HepG2 (cell line): ENCODE results near the gene LYRM2.

Experiments
- ATAD3A ChIP-seq: sonication (generic); formaldehyde crosslinking; IDR thresholded peaks from 2 replicates; pipeline ENCODE4 v1.4.0; 2020; ENCODE audit warnings: missing genetic modification reagents
- CEBPB ChIP-seq: IDR thresholded peaks from 2 replicates; pipeline ENCODE4 v1.6.1; 2011; ENCODE audit warnings: low read depth, low read length, improper control_type of control experiment, borderline replicate concordance
- CTCF ChIP-seq: sonication (generic); formaldehyde crosslinking; IDR thresholded peaks from 2 replicates; pipeline ENCODE4 v1.5.0; 2020; ENCODE audit warnings: mild to moderate bottlenecking, missing genetic modification reagents, moderate library complexity
- FOXA1 ChIP-seq, 2 experiments: fragments of 450-650 bp in 1 of 2; sonication (generic) in 1 of 2; formaldehyde crosslinking in 1 of 2; IDR thresholded peaks; 2 replicates each; pipeline versions ENCODE4 v1.4.0 to v1.6.1; 2016 to 2020; ENCODE audit warnings: missing genetic modification reagents in 1 of 2
- KAT2B ChIP-seq: fragments of 150-350 bp; IDR thresholded peaks from 2 replicates; pipeline ENCODE4 v1.6.1; 2014; ENCODE audit warnings: low read depth, low read length, borderline replicate concordance
- NFYB ChIP-seq: sonication (generic); formaldehyde crosslinking; IDR thresholded peaks from 2 replicates; pipeline ENCODE4 v1.4.0; 2020; ENCODE audit warnings: missing genetic modification reagents
- POLR2A ChIP-seq, 2 experiments: IDR thresholded peaks; 2 replicates each; pipeline ENCODE4 v1.6.1; 2011; ENCODE audit warnings: low read depth in 2 of 2, low read length in 2 of 2, mild to moderate bottlenecking in 1 of 2, moderate library complexity in 1 of 2; ENCODE audit not compliant: insufficient read depth in 1 of 2
- SMAD1 ChIP-seq: sonication (generic); formaldehyde crosslinking; IDR thresholded peaks from 2 replicates; pipeline ENCODE4 v1.4.0; 2020; ENCODE audit warnings: missing genetic modification reagents, low read depth, mild to moderate bottlenecking, borderline replicate concordance
- YY1 ChIP-seq: IDR thresholded peaks from 2 replicates; pipeline ENCODE4 v1.6.1; 2011; ENCODE audit warnings: low read length, low read depth, moderate library complexity, mild to moderate bottlenecking; ENCODE audit not compliant: insufficient read depth, insufficient replicate concordance
- ZKSCAN5 ChIP-seq: sonication (generic); formaldehyde crosslinking; IDR thresholded peaks from 2 replicates; pipeline ENCODE4 v1.5.1; 2020; ENCODE audit warnings: mild to moderate bottlenecking, missing genetic modification reagents
- ZMYM3 ChIP-seq: sonication (generic); formaldehyde crosslinking; IDR thresholded peaks from 2 replicates; pipeline ENCODE4 v1.5.1; 2020; ENCODE audit warnings: mild to moderate bottlenecking, missing genetic modification reagents
- ZNF3 ChIP-seq: IDR thresholded peaks from 2 replicates; pipeline ENCODE4 v1.7.0; 2017; ENCODE audit warnings: inconsistent platforms
- ZNF660 ChIP-seq: sonication (generic); formaldehyde crosslinking; IDR thresholded peaks from 2 replicates; pipeline ENCODE4 v1.5.1; 2020; ENCODE audit warnings: mild to moderate bottlenecking, low read depth, missing genetic modification reagents, borderline replicate concordance
- TF ChIP-seq, protein P1 (sequence below): sonication (generic); formaldehyde crosslinking; IDR thresholded peaks from 2 replicates; pipeline ENCODE4 v1.5.1; 2020; ENCODE audit warnings: missing genetic modification reagents, mild to moderate bottlenecking, borderline replicate concordance

DNA sequence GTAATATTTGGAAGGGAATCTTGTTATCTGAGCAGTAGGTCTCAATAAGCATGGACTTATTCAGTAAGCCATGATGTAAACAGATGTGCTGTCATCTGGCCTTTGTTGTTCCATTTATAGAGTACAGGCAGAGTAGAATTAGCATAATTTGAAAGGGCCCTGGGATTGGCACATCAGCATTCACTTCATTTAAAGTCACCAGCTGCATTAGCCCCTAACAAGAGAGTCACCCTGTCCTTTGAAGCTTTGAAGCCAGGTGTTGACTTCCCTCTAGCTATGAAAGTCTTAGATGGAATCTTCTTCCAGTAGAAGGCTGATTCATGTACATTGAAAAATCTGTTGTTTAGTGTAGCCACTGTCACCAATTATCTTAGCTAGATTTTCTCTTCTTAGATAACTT, 109.7 kb downstream of the LYRM2 start:
- TF ChIP-seq ZNF3 (CRISPR knock-in tag) (no peak), ATAD3A (CRISPR knock-in tag) (no peak), FOXA1 (IDR thresholded peaks at IDR 0.05) (no peak), FOXA1 (CRISPR knock-in tag; IDR thresholded peaks at IDR 0.05) (no peak), NFYB (CRISPR knock-in tag) (no peak), ZKSCAN5 (CRISPR knock-in tag) (no peak), ZMYM3 (CRISPR knock-in tag) (no peak), CTCF (CRISPR knock-in tag) (no peak), POLR2A (IDR thresholded peaks at IDR 0.05; ENCODE audit: insufficient read depth in 1 of 2, low read depth in 2 of 2, low read length in 2 of 2) (no peak), KAT2B (no peak), SMAD1 (CRISPR knock-in tag) (no peak), ZNF660 (CRISPR knock-in tag) (no peak), CEBPB (no peak), YY1 (no peak)
- TF ChIP-seq, protein P1, sequence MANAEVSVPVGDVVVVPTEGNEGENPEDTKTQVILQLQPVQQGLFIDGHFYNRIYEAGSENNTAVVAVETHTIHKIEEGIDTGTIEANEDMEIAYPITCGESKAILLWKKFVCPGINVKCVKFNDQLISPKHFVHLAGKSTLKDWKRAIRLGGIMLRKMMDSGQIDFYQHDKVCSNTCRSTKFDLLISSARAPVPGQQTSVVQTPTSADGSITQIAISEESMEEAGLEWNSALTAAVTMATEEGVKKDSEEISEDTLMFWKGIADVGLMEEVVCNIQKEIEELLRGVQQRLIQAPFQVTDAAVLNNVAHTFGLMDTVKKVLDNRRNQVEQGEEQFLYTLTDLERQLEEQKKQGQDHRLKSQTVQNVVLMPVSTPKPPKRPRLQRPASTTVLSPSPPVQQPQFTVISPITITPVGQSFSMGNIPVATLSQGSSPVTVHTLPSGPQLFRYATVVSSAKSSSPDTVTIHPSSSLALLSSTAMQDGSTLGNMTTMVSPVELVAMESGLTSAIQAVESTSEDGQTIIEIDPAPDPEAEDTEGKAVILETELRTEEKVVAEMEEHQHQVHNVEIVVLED, result no peak
